Stimulated activated CD8-positive, alpha-beta memory T cell treated with anti-CD3 and anti-CD28 coated beads, Interleukin-7, amount 100 ng/mL, for 24 hours (primary cell): ENCODE data around the gene CYBA.

Experiments used
- DNase-seq: peaks from one replicate; pipeline ENCODE4 v3.0.0-alpha.2; 2020; ENCODE audit warnings: low read depth

CYBA gene

GRCh38 chr16:88662843-88663606 lies 12.2 kb upstream of the CYBA start, which contains the start of gene MVD:
MVD (minus strand) TSS chr16:88663091; CDS start chr16:88663080, 11 bp downstream.
- peak; percentile 81 for DNase-seq

GRCh38 chr16:88662222-88662842 lies 11.5 kb upstream of the CYBA start:
- DNase-seq: no peak

GRCh38 chr16:88661468-88661867 lies 10.6 kb upstream of the CYBA start:
- DNase-seq: no peak

- no peak for DNase-seq
Observed at GRCh38 chr16:88659160-88659559, 8.3 kb upstream of the CYBA start.

- DNase-seq: no peak
Observed at GRCh38 chr16:88658714-88659113, 7.9 kb upstream of the CYBA start.

GRCh38 chr16:88657371-88657770 lies 6.5 kb upstream of the CYBA start:
- DNase-seq: no peak

GRCh38 chr16:88656291-88656980 lies 5.6 kb upstream of the CYBA start:
- no peak for DNase-seq

GRCh38 chr16:88655733-88656281 lies 5.0 kb upstream of the CYBA start:
- DNase-seq: no peak

GRCh38 chr16:88655053-88655732 lies 4.3 kb upstream of the CYBA start:
- DNase-seq: no peak

- no peak for DNase-seq
Observed at GRCh38 chr16:88654363-88655052, 3.7 kb upstream of the CYBA start.

- DNase-seq: no peak
Observed at GRCh38 chr16:88653596-88654362, 2.9 kb upstream of the CYBA start.

- no peak for DNase-seq
Observed at GRCh38 chr16:88653101-88653500, 2.2 kb upstream of the CYBA start.

- no peak for DNase-seq
Observed at GRCh38 chr16:88652762-88653063, 1.9 kb upstream of the CYBA start.

- no peak for DNase-seq
Observed at GRCh38 chr16:88651989-88652761, 1.3 kb upstream of the CYBA start.

GRCh38 chr16:88651276-88651988 lies 579 bp upstream of the CYBA start:
- peak; percentile 55 for DNase-seq

GRCh38 chr16:88649924-88650748 lies 717 bp downstream of the CYBA start:
- DNase-seq: no peak

GRCh38 chr16:88649195-88649923 lies 1.5 kb downstream of the CYBA start:
- no peak for DNase-seq
